HG03196 (cell line): ENCODE data around the gene RPL9.
A peak's percentile ranks its signal among the peaks of the same experiment; 100 is the strongest.
"Not testable (repeated sequence)": the region's sequence is repeated elsewhere in the genome, so short reads cannot be mapped to it uniquely, and the experiment has no call there.

Source experiments
- ATAC-seq: cut with Tn5 transposase; IDR thresholded peaks from one replicate; pipeline ENCODE4 v1.9.1; 2021; ENCODE audit not compliant: unreplicated experiment

RPL9 gene

GRCh38 chr4:39458505-39459300 is at the start of gene RPL9, which contains the start of gene LIAS:
TSS of gene RPL9 (minus strand) at chr4:39458922. CDS start at chr4:39458439, 483 bp downstream.
TSS of gene LIAS (plus strand) at chr4:39459056. CDS start at chr4:39459118, 62 bp downstream.
- peak; percentile 85 for ATAC-seq

- no peak for ATAC-seq
These were observed 46.9 kb upstream of the RPL9 start for GRCh38 chr4:39505581-39505980.

GRCh38 chr4:39504538-39504937 is 45.8 kb upstream of the RPL9 start:
- ATAC-seq: no peak

- not testable (repeated sequence) for ATAC-seq
These were observed 43.9 kb upstream of the RPL9 start for GRCh38 chr4:39502664-39503035.

- no peak for ATAC-seq
These were observed 43.4 kb upstream of the RPL9 start for GRCh38 chr4:39502019-39502663.

GRCh38 chr4:39498727-39499020 is 40.0 kb upstream of the RPL9 start:
- ATAC-seq: no peak

GRCh38 chr4:39497909-39498726 is 39.4 kb upstream of the RPL9 start:
- no peak for ATAC-seq

GRCh38 chr4:39495446-39496213 is 36.9 kb upstream of the RPL9 start:
- ATAC-seq: no peak

GRCh38 chr4:39494354-39494753 is 35.6 kb upstream of the RPL9 start:
- ATAC-seq: no peak

GRCh38 chr4:39490322-39490721 is 31.6 kb upstream of the RPL9 start:
- no peak for ATAC-seq

- no peak for ATAC-seq
These were observed 27.6 kb upstream of the RPL9 start for GRCh38 chr4:39486221-39486804.

GRCh38 chr4:39484582-39485272 is 26.0 kb upstream of the RPL9 start:
- ATAC-seq: no peak

GRCh38 chr4:39480902-39481695 is 22.4 kb upstream of the RPL9 start:
- ATAC-seq: no peak

GRCh38 chr4:39480251-39480650 is 21.5 kb upstream of the RPL9 start:
- no peak for ATAC-seq

- ATAC-seq: no peak
These were observed 17.6 kb upstream of the RPL9 start for GRCh38 chr4:39476187-39476895.

- ATAC-seq: no peak
These were observed 13.7 kb upstream of the RPL9 start for GRCh38 chr4:39472396-39472795.

- no peak for ATAC-seq
These were observed 11.7 kb upstream of the RPL9 start for GRCh38 chr4:39470402-39470801.

- peak; percentile 78 for ATAC-seq
These were observed 10.8 kb upstream of the RPL9 start for GRCh38 chr4:39469429-39470077.
